Measurements from ENCODE around the gene PLAC8L1. TPM values are rescaled to one million over a fixed set of nuclear protein-coding genes. Genes with fewer than 3 reads are reported as not detected.

Gene PLAC8L1
- polyA plus RNA-seq, 1 donor (not counting 4 experiments of a cell fraction or from before 2014, with no cell fraction given) = 0.69 TPM

- no peaks in the 10 kb centered on the region for H3K79me2 ChIP-seq (ENCODE audit: control insufficient read depth, insufficient read depth, low read length)
- no peaks in the 10 kb centered on the region for H3K9me1 ChIP-seq (ENCODE audit: control insufficient read depth, extremely low read depth, insufficient read depth, low read length)
- no peak overlapping the region for H3K4me3 ChIP-seq (ENCODE audit: control insufficient read depth in 2 of 3, extremely low read depth in 1 of 3, insufficient read depth in 2 of 3, low read depth in 1 of 3, low read length in 3 of 3)
- H4K20me1 ChIP-seq (ENCODE audit: control insufficient read depth, extremely low read depth, insufficient read depth, low read length) = no peaks in the 10 kb centered on the region
- no peak overlapping the region for H3K9ac ChIP-seq (ENCODE audit: control insufficient read depth, extremely low read depth, insufficient read depth, low read length)
- H3K4me2 ChIP-seq (ENCODE audit: control insufficient read depth, extremely low read depth, insufficient read depth, low read depth, low read length) = no peak overlapping the region
- TF ChIP-seq EZH2 (IDR thresholded peaks at IDR 0.05; ENCODE audit: low read length) (no peak), CTCF (optimal IDR thresholded peaks at IDR 0.05 in 1 of 3, IDR thresholded peaks at IDR 0.05 in 1 of 3, conservative IDR thresholded peaks at IDR 0.05 in 1 of 3; ENCODE audit: extremely low read depth in 1 of 3, insufficient read depth in 2 of 3, low read length in 3 of 3) (no peak)
- peaks cover 11% of the 10 kb centered on the region for H3K4me1 ChIP-seq (ENCODE audit: control insufficient read depth, extremely low read depth, insufficient read depth, low read length)
- H3K27me3 ChIP-seq (ENCODE audit: control insufficient read depth, extremely low read depth, insufficient read depth, low read length) = no peaks in the 10 kb centered on the region
- dilution Hi-C loops (cut with MboI; ENCODE audit: extremely low pct_ligation_motif_present, low sequenced_read_pairs) = no loop called here
- H3K9me3 ChIP-seq (ENCODE audit: control insufficient read depth, low read depth, low read length) = no peaks in the 10 kb centered on the region
- FAIRE-seq (no peak), DNase-seq (ENCODE audit: low read depth, low spot score) (no peak)
- H3K36me3 ChIP-seq (ENCODE audit: control insufficient read depth in 2 of 2, extremely low read depth in 1 of 2, insufficient read depth in 2 of 2, low read length in 2 of 2) = peaks cover 13 to 22% of the 10 kb centered on the region in 2 experiments
- H3K27ac ChIP-seq (ENCODE audit: control insufficient read depth, insufficient read depth, low read length) = no peak overlapping the region
- no peak overlapping the region for H2AFZ ChIP-seq (ENCODE audit: control insufficient read depth, low read length)
These were observed 36.2 kb downstream of the PLAC8L1 start for GRCh38 chr5:146068977-146069779.

- Histone ChIP-seq H3K27ac (ENCODE audit: control insufficient read depth, insufficient read depth, low read length) (no peak overlapping the region), H2AFZ (ENCODE audit: control insufficient read depth, low read length) (no peak overlapping the region), H3K4me1 (ENCODE audit: control insufficient read depth, extremely low read depth, insufficient read depth, low read length) (peaks cover 11% of the 10 kb centered on the region), H3K9me1 (ENCODE audit: control insufficient read depth, extremely low read depth, insufficient read depth, low read length) (no peaks in the 10 kb centered on the region), H3K9me3 (ENCODE audit: control insufficient read depth, low read depth, low read length) (no peaks in the 10 kb centered on the region), H3K36me3 (ENCODE audit: control insufficient read depth in 2 of 2, extremely low read depth in 1 of 2, insufficient read depth in 2 of 2, low read length in 2 of 2) (peaks cover 20 to 30% of the 10 kb centered on the region in 2 experiments), H3K9ac (ENCODE audit: control insufficient read depth, extremely low read depth, insufficient read depth, low read length) (no peak overlapping the region), H3K4me2 (ENCODE audit: control insufficient read depth, extremely low read depth, insufficient read depth, low read depth, low read length) (no peak overlapping the region), H3K79me2 (ENCODE audit: control insufficient read depth, insufficient read depth, low read length) (no peaks in the 10 kb centered on the region), H4K20me1 (ENCODE audit: control insufficient read depth, extremely low read depth, insufficient read depth, low read length) (no peaks in the 10 kb centered on the region), H3K4me3 (ENCODE audit: control insufficient read depth in 2 of 3, extremely low read depth in 1 of 3, insufficient read depth in 2 of 3, low read depth in 1 of 3, low read length in 3 of 3) (no peak overlapping the region), H3K27me3 (ENCODE audit: control insufficient read depth, extremely low read depth, insufficient read depth, low read length) (no peaks in the 10 kb centered on the region)
- dilution Hi-C loops (cut with MboI; ENCODE audit: extremely low pct_ligation_motif_present, low sequenced_read_pairs) = no loop called here
- DNase-seq (ENCODE audit: low read depth, low spot score) (no peak), FAIRE-seq (no peak)
- TF ChIP-seq CTCF (optimal IDR thresholded peaks at IDR 0.05 in 1 of 3, IDR thresholded peaks at IDR 0.05 in 1 of 3, conservative IDR thresholded peaks at IDR 0.05 in 1 of 3; ENCODE audit: extremely low read depth in 1 of 3, insufficient read depth in 2 of 3, low read length in 3 of 3) = no peak
- TF ChIP-seq EZH2 (IDR thresholded peaks at IDR 0.05; ENCODE audit: low read length) = no peak
These were observed 37.2 kb downstream of the PLAC8L1 start for GRCh38 chr5:146068206-146068605.
